CD4-positive, alpha-beta T cell treated with Interleukin-10 for 1 hour (primary cell): Measurements from ENCODE around the gene ZMAT5.

Experiments used
- DNase-seq: peaks from one replicate; pipeline ENCODE4 v3.0.0-alpha.2; 2020

ZMAT5 gene

GRCh38 chr22:29726512-29727130 lies 40.2 kb downstream of the ZMAT5 start:
- DNase-seq = no peak

GRCh38 chr22:29726106-29726505 lies 40.7 kb downstream of the ZMAT5 start:
- no peak for DNase-seq

DNA sequence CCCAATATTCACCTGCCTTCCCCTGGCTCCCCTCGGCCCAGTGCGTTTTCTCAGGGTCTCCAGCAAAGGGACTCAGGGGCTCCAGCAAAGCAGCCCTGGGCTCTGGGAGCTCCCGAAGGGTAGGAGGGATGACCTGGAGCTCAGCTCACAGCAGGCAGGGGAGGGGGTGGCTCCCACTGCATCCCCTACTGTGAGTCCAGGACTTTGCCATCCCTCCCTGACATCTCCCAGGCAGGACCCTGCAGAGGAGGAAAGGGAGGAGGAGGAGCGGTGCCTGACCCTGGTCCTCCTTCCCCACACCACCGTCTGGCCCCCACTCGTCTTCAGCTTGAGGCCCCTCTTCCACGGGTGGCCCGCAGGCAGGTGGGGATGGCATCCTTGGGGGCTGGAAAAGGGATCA lies 42.0 kb downstream of the ZMAT5 start:
- no peak for DNase-seq

DNA sequence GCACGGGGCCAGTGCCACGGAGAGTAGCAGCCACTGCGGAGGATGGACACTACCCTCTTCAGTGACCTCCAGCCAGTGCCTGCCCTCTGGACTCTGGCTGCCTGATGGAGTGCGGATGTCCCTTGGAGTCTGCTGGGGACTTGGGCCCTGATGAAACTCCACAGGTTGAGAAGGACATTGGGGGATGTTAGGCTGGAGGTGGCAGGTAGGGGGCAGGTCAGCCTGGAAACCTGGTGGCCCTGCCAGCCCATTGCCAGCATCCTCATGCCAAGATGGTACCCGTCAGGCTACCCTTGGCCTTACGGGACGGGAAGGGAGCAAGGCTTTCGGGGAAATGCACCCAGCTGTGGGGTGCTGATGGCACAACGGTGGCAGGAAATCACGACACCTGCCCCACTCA lies 43.0 kb downstream of the ZMAT5 start:
- DNase-seq = no peak

GRCh38 chr22:29722587-29722986 lies 44.2 kb downstream of the ZMAT5 start:
- DNase-seq = no peak

GRCh38 chr22:29722151-29722550 lies 44.7 kb downstream of the ZMAT5 start:
- no peak for DNase-seq

- no peak for DNase-seq
Measured at GRCh38 chr22:29720811-29721323, 45.9 kb downstream of the ZMAT5 start.

DNA sequence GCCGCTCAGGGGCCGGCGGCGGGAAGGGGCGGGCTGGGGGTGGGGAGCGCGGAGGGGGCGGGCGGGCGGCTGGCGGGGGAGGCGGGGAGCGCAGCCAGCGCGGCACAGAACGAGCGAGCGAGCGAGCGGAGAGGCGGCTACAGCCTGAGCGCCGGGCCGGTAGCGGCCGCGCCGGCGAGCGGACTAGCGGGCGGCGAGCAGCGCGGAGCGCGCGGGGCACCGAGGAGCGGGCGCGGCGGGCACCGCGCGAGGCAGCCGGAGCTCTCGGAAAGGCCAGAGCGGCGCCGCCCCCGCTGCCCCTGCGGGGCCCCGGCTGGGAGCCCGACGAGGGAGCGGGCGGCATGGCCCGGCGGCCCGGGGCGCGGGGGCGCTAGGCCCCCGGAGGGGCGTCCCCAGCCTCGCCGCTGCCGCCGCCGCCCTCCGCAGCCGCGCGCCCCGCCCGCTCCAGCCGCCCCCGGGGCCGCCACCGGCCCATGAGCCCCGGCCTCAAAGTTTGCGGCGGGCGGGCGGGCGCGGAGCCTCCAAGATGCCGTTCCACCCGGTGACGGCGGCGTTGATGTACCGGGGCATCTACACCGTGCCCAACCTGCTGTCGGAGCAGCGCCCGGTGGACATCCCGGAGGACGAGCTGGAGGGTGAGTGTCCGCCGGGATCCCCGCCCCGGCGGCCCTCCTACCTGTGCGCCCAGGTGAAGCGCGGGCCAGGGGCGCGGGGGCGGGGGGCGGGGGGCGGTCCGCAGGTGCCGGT lies 46.7 kb downstream of the ZMAT5 start, which contains the start of gene CABP7:
CABP7 (plus strand) TSS at position 105 of the 747 bp plus-strand sequence; CDS start at position 527, 422 bp downstream.
- DNase-seq = no peak

DNA sequence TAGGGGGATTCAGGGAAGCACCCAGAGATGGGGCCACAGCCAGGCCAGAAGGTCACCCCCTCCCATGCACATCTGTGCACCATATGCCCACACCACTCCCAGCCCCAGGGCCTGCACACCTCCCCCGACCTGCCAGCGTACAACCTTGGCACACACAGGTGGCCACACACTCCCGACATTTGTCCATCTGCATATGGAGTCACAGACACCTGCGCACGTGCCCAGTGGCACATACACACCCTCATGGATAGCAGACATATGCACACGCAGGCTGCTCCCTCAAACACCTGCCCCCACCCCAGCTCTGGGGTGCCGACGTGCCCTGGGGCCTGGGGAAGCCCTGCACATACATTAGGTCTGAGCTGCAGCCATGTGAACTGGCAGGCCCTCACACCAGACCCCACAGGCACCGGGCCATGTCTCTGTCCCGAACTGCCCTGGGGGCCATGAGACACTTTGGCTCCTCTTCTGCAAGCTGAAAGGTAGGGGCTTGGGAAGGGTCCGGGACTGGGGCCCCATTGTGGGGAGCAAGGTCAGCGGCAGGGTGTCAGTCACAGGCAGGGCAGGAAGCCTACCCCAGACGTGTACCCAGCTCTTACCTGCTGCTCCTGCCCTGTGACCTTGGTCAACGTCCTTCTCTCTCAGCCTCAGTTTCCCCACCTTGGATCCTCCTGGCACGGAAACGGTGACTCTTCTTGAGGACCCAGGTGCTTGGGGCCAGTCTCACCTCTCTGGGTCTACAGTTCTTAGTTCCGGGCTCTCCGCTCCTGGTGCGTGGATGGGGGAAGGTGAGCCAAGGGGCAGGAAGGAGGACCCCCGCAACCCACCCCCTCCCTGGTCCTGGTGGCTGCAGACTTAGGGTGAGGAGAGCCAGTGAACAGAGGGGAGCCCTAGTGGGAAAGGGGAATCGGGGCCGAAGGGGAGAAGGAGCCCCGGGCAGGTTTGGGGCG lies 47.6 kb downstream of the ZMAT5 start:
- no peak for DNase-seq

- no peak for DNase-seq
Measured at GRCh38 chr22:29717789-29718188, 49.0 kb downstream of the ZMAT5 start.

DNA sequence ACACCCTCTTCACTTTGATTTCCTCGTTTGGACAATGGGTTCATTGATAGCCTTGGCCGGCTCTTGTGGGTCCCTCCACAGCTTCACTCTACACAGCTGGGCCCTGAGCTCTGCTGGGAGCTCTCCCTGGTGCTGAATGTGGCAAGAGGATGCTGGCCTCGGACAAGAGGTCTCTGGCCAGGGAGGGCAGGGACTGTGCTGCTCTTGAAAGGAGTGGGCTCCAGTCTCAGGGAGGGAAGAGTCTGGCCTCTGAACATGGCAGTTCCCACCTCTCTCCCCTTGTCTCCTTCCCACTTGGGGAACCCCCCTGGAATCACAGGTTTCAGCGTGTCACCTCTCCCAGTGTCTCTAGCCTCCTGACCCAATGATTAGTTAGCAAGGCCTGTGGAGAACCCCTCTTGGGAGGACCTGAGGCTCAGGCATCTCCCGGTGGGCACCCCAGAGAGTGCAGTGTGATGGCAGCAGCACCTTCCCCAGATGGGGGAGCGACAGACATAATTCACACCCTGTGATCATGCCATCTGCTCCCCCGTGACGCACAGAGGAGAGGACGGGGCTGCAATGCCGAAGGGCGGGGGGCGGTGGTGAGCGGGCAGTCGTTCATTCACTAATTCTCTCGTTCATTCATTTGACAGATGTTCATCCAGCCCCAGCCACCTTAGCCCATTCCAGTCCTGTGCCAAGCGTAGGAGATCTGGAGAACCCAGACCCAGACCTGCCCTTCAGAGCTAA lies 49.8 kb downstream of the ZMAT5 start:
- no peak for DNase-seq

DNA sequence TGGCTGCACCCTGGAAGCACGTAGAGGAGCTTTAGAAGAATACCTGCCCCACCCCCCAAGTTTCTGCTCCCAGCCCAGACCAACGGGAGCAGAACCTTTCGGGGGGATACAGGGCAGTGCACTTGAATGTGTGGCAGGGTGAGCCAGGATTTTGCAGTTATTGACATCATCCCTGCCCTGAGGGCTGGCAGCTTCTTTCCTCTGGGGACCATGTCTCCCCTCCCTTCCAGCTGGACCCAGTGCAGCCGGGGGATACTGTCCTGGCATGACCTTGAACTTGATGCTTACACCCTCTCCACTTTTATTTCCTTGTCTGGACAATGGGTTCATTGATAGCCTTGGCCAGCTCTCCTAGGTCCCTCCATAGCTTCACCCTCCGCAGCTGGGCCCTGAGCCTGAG lies 51.1 kb downstream of the ZMAT5 start:
- DNase-seq = no peak

DNA sequence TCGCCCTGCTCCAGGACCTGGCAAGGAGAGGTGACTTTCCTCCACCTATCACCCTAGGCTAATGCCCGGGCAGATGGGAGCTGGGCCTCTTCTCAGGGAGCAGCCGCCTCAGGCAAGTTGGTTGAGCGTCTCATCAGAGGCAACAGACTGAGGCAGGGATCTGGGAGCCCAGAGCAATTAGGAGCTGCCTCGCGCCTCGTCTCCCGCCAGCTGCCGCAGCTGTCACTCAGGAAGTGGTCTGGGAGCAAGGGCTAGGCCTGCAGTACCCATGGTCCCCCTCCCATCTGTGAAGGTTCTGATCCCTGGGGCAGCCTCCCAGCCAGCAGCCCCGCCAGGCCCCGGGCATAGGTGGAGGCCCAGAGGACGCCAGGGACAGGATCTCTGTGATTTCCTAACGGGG lies 51.6 kb downstream of the ZMAT5 start:
- no peak for DNase-seq

GRCh38 chr22:29713156-29713727 lies 53.6 kb downstream of the ZMAT5 start:
- DNase-seq = no peak

- DNase-seq = no peak
Measured at GRCh38 chr22:29712119-29712518, 54.7 kb downstream of the ZMAT5 start.

DNA sequence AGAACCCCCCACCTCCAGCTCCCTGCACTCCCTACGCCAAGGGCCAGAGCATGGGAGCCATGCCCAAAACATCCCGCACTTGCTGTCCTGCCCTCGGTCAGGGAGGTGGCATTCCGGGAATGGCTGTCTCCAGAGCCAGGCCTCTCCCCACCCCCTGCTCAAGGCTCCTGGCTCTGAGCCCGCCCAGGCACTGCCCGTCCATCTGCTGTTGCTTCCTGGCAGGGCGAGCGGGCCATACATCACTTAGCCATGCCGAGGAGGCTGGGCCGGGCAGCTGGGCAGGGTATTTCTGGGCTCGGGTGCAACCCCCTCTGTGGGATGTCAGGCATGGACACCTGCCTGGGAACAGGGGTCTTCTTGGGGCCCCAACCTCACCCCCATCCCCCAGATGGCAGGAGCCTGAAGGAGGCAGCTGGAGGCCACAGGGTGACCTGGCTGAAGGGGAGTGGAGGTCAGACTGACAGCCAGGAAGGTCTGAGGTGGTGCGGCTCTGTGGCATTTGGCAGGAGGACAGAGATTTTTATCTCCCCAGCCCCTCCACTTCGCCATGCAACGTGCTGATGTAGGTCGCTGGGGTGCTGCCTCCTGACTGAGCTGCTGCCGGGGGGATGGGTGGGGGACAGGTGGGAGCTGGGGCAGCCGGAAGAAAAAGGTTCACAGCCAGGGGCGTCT lies 55.7 kb downstream of the ZMAT5 start:
- DNase-seq = no peak

GRCh38 chr22:29710193-29710592 lies 56.6 kb downstream of the ZMAT5 start:
- no peak for DNase-seq

DNA sequence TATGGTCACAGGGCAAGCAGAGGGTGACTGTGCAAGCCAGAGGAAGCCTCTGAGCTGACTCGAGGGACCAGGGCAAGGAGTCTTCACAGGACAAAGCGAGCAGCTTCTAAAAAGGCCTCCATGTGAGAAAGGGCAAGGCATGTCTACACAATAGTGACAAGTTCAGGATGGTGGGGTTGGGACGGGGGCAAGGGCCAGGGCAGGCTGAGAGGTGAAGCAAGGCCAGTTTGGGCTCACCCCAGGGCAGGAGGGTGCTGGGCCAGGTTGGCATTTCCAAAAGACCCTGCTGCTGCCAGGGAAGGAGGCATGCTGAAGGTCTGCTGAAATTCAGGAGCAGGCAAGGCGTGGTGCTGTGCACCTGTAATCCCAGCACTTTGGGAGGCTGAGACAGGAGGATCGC lies 59.3 kb downstream of the ZMAT5 start:
- DNase-seq = no peak

GRCh38 chr22:29707010-29707409 lies 59.8 kb downstream of the ZMAT5 start:
- no peak for DNase-seq

DNA sequence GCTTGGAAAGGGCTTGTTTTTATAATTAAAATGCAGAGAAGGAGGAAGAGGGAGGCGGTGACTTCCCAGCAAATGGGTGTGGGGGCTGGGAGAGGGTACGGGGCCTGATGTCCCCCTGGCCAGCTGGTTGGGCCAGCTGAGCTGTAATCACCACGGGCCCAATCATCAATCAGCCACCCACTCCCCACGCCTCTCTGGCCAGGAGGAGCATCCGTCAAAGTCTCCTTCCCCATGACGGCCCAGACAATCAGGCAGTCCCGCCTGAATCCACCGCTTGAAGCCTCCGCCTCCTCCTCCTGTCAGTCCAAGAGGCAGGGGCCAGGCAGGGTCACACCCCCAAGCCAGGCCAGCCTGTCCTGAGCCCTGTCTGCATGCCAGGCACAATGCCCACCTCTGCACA lies 60.3 kb downstream of the ZMAT5 start:
- no peak for DNase-seq

GRCh38 chr22:29705651-29706050 lies 61.2 kb downstream of the ZMAT5 start:
- DNase-seq = no peak
